Activated CD8-positive, alpha-beta memory T cell treated with anti-CD3 and anti-CD28 coated beads for 1 hour (primary cell): ENCODE data around the gene NECTIN2.
"Not testable (repeated sequence)": the region's sequence is repeated elsewhere in the genome, so short reads cannot be mapped to it uniquely, and the experiment has no call there.

Experiments used
- DNase-seq, 2 donors: peaks; one replicate each; pipeline ENCODE4 v3.0.0-alpha.2; 2020; ENCODE audit warnings: low read depth in 1 of 2; ENCODE audit errors: extremely low read depth in 1 of 2

NECTIN2 gene

DNA sequence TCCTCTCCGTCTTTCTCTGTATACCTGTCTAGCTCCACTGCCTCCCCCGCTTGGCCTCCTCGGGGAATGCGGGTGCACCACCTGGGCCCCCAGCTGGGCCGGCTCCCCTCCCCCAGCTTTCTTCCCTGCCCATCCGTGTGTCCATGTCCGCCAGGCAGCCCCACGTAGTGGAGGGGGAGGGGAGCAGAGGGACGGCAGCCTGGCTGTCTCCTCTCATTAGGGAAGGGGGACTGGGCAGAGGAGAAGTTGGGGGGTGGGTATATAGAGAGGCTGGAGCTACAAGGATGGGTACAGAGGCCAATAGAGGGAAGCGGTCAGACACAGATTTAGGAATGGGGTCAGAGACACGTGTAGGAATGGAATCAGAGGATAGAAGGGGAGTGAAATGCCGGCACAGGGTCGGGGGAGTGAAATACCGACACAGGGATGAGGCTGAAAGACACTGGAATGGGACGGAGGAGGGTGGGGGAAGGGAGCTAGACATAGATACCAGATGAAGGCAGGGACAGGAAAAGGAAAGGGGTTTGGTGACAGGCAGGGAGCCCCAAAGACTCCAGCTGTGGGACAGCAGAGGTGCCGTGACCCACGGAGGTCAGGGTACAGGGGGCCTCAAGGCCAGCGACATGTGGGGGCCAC, 2.8 kb downstream of the NECTIN2 start:
- DNase-seq = no peak

DNA sequence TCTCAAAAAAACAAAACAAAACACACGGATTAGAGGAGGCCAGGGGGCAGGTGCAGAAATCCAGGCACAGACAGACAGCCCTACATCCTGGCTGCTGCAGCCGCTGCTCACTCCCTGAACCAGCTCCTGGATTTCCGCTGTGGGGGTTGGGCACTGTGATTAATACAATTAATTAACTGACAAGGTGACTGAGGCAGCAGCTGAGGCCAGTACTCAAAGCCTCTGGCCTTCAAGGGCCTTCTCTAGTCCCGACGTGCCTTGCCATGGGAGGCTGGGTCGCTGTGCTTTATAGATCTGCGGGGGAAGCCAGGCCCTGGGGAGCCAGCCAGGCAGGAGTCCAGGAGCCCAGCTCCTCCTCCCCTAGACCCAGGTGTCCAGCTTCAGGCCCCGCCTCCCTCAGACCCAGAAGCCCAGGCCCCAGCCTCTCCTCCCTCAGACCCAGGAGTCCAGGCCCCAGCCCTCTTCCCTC, 4.6 kb downstream of the NECTIN2 start:
- no peak for DNase-seq

DNA sequence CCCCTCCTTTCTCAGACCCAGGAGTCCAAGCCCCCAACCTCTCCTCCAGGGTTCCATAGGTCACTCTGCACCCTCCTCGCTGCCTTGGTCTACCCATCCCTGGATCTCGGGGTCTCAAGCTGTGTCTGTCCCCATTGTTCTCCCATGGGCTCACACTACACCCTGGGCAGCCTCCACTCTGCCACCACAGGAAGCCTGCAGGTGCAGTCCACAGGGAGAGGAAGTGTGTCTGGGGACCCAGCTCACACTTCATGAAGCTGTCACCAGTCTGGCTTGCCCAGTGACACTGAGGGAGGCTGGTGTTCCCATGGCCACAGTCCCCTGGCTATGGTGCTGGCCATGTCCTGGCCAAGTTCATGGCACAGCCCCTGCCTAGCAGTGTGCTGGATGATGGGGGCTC, 5.3 kb downstream of the NECTIN2 start:
- DNase-seq = no peak

DNA sequence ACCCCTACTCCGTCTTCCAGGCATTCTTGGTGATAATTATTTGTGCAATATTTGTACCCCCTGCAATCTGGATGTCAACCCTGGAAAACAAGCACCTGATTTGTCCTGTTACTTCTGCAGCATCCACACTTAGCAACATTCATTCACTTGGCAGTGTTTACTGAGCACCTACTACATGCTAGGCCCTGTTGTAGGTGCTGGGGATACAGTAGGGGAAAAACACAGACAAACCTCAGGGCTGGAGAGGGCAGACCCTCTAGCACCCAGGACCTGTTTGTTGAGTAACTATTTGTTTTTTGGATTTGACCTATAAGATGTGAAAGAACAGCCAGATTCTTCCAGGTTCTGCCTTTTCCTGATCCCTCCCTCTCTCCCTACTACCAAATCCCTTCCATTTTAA, 9.5 kb downstream of the NECTIN2 start:
- no peak for DNase-seq

DNA sequence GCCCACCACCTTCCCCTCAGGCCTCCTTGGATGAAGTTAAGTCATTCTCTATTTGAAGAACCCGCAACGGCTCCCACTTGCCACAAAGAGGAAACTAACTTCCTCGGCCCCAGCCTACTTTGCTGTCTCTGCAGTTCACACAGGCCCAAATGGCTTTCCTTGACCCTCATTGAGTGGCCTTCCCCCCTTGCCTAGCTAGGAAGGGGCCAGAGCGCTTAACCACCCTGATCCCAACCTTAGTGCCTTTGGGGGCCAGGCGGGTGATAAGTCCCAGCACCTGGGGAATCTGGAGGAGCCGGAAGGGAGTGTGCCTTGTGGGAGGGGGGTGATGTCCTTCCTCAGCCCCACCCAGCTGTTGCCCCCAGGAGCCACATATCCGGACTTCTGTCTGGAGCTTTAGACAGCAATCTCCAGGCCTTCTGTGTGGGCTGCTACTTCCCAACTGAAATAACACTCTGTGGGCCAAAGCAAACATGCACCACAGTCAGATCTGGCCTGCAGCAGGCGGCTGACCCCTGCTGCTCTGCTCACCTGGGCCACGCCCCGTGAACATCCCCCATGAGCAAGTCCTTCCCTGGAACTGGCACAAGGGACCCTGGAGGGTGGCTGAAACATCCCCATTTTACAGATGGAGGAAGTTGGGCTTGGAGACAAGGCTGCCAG, 10.5 kb downstream of the NECTIN2 start:
- DNase-seq = no peak

DNA sequence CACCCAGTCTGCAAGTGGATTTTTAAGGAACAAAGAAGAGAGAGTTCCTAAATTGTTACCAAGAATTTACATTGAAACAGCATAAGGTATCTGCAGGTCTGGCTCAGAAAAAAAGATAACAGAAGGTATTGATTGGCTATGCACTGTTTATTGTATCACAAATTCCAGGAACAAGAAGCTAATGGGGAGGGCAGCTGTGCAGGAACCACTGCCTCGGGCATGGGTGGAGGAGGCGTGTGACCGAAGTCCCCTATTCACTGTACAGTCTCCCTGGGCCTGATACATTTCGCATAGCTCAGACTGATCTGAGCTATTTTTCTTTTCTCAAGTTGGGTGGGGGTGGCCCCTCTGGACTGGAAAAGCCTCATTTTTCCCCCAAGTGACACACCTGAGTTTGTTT, 11.7 kb downstream of the NECTIN2 start:
- DNase-seq = no peak

DNA sequence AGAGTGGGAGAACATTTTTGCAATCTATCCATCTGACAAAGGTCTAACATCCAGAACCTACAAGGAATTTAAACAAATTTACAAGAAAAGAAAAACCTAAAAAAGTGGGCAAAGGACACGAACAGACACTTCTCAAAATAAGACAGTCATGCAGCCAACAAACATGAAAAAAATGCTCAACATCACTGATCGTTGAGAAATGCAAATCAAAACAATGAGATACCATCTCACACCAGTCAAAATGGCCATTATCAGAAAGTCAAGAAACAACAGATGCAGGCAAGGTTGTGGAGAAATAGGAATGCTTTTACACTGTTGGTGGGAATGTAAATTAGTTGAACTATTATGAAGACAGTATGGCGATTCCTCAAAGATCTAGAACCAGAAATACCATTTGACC, 15.5 kb downstream of the NECTIN2 start:
- DNase-seq = not testable (repeated sequence)

DNA sequence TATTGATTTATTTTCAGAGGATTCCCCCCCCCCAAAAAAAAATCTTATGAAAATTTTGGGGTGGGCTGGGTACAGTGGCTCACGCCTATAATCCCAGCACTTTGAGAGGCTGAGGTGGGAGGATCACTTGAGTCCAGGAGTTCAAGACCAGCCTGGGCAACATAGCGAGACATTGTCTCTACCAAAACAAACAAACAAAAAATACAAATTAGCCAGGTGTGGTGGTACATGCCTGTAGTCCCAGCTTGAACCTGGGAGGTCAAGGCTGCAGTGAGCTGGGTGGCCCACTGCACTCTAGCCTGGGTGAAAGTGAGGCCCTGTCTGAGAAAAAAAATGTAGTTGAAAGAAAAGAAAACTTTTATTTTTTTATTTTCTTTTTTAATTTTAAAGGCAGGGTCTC, 17.9 kb downstream of the NECTIN2 start:
- DNase-seq = no peak

DNA sequence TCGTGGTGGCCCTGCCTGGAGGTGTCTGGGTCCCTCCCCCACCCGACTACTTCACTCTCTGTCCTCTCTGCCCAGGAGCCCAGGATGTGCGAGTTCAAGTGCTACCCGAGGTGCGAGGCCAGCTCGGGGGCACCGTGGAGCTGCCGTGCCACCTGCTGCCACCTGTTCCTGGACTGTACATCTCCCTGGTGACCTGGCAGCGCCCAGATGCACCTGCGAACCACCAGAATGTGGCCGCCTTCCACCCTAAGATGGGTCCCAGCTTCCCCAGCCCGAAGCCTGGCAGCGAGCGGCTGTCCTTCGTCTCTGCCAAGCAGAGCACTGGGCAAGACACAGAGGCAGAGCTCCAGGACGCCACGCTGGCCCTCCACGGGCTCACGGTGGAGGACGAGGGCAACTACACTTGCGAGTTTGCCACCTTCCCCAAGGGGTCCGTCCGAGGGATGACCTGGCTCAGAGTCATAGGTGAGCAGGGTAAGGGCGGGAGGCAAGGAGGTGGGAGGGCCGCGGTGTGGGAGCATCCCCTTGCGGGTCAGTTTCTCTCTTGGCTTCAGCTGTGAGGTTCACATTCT, 19.2 kb downstream of the NECTIN2 start:
- no peak for DNase-seq

DNA sequence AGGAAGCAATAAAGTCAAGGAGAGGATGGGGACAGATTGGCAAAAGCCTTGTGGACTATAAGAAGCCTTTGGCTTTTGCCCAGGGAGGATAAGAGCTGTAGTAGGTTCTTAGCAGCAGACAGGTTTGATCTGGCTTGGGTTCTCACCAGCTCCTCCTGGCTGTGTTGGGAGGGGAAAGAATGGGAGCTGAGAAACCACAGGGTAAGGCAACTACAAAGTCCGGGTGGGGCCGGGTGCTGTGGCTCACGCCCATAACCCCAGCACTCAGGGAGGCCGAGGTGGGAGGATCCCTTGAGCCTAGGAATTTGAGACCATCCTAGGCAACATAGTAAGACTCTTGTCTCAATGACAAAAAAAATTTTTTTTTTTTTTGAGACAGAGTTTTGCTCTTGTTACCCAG, 20.6 kb downstream of the NECTIN2 start:
- DNase-seq = no peak

DNA sequence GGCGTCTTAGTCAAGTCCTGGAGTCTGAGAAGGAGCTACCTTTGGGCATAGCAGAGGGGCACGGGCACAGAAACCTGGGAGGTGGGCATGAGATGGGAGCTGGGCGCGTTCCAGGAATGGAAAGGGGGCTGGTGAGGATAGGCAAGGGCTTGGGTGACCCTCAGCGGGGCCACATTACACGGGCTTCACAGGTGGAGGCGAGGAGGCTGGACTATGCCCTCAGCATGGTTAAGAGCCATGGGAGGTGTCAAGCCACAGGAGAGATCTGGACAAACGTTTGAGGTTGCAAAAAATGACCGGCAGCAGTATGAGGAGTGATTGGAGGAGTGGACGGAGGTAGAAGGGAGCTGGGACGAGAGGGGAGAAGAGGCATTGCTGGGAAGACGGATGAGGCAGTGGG, 21.5 kb downstream of the NECTIN2 start:
- no peak for DNase-seq

DNA sequence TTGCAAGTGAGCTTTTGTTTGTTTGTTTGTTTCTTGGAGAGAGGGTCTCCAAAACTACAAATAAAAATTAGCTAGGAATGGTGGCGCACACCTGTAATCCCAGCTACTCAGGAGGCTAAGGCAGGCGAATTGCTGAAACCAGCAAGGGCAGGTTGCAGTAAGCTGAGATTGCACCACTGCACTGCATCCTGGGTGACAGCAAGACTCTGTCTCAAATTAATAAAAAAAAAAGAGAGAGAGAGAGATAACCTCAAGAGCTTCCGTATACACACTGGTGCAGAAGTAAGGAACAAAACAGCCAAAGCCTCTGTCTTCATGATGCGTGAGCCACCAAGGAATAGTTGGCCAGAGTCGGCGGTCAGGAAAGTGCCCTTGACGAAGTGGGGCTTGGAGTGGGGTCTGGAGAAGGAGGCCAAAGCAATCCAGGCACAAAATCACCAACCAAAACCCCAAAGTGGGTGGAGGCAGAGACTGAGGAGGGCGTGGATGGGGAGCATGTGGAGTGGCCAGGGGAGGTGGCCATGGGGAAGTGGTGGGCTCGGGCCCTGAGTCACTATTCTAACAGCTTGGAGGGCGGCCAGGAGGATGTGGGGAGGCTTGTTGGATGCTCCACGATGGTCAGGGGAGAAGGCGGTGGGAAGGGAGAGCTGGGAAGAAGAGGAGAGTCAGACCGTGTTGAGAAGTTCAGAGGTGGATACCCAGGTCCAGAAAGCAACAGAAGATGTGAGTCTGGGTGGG, 23.8 kb downstream of the NECTIN2 start:
- no peak for DNase-seq

DNA sequence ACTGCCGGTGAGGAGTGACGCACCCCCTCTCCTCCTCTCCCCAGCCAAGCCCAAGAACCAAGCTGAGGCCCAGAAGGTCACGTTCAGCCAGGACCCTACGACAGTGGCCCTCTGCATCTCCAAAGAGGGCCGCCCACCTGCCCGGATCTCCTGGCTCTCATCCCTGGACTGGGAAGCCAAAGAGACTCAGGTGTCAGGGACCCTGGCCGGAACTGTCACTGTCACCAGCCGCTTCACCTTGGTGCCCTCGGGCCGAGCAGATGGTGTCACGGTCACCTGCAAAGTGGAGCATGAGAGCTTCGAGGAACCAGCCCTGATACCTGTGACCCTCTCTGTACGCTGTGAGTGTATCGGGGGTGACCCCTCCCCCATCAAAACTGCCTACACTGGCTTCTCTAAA, 25.7 kb downstream of the NECTIN2 start:
- no peak for DNase-seq

DNA sequence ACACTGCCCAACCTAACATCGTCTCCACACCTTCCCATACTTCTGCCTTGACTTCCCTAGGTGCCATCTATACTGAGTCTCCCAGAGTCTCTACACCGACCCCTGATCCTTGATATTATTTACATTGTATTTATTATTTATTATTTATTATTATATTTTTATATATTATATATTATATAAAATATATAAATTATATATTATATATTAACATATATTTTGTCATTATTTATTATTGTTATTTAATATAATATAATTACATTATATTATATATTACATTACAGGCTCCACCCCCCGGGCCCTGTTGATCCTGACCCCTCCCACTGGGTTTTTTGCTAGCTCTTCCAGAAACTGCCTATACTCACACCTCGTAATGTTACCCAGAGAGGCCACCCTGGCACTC, 26.6 kb downstream of the NECTIN2 start:
- DNase-seq = no peak

DNA sequence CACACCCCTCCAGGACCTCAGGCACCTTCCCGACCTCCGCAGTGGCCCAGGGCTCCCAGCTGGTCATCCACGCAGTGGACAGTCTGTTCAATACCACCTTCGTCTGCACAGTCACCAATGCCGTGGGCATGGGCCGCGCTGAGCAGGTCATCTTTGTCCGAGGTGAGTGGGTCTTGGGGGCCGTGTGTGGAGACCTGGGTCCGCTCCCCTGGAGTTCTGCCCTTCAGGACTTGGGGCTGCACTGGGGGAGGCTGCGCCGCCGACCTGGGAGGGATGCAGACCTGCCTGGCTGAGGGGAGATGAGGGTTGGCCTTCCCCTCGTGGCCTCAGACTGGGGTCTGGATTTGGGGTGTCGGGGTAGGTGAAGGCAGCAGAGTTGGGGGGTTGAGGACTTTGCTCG, 28.2 kb downstream of the NECTIN2 start:
- DNase-seq = no peak

DNA sequence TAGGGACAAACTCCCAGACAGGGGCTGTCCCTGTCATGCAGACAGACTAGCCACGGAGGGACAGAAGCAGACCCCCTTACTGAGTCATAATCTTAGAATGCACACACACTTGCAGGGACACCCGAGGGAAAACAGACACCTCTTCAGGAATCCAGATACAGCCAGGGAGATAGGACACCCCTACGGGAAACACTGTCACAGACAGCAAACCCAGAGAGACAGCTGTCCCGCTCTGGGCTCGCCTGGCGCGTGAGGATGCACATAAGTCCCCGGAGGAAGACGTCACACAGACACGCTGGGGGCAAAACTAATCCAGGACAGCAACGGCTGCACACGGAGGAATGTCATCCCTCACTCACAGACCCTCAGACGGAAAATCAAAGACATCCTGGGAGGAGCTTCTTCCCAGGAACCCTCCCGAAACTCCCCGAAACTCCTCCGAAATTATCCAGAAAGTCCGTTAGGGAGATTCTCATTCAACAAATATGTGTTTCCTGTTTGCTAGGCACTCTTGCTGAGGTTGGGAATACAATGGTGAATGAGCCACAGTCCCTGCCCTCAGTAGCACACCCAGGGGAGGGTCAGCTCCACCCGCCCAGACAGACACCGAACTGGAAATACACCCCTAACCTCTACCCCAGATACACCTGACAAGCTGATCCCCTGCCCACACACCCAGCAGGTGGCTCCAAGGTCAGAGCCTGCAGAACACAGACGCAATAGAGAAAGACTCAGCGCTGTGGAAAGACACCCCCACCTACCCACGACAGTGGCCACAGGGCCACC, 29.8 kb downstream of the NECTIN2 start:
- no peak for DNase-seq

DNA sequence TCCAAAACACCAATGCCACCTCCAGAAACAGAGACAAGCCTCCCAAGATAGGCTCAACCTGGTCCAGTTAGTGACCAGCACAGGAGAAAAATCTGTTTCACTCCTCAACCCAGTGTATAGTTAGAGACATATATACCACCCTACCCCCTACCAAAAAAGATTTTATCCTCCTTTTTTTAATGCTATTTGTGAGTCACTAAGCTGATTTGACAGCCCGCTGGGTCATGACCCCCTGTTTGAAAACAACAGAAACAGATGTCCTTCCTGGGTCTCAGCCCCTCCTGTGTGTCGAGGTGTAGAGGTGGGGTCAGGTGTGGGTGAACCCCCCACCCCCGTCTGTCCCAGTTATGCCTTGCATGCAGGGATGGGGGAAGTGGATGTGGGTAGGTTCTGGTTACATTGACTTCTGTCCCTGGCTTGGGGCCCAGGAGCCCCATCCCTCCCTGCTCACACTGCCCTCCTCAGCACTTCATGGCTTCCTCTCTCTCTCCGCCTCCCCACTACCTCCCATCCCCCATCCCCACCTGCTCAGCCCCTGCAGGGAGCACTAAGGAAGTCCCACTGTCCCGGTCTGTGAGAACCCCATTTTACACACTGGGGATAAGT, 30.9 kb downstream of the NECTIN2 start:
- no peak for DNase-seq

DNA sequence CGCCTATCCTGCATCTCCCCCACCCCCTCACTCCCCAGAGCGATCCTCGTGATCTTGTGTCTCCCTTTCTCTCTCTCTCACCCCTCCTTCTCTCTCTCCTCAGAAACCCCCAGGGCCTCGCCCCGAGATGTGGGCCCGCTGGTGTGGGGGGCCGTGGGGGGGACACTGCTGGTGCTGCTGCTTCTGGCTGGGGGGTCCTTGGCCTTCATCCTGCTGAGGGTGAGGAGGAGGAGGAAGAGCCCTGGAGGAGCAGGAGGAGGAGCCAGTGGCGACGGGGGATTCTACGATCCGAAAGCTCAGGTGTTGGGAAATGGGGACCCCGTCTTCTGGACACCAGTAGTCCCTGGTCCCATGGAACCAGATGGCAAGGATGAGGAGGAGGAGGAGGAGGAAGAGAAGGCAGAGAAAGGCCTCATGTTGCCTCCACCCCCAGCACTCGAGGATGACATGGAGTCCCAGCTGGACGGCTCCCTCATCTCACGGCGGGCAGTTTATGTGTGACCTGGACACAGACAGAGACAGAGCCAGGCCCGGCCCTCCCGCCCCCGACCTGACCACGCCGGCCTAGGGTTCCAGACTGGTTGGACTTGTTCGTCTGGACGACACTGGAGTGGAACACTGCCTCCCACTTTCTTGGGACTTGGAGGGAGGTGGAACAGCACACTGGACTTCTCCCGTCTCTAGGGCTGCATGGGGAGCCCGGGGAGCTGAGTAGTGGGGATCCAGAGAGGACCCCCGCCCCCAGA, 32.2 kb downstream of the NECTIN2 start:
- DNase-seq = no peak

DNA sequence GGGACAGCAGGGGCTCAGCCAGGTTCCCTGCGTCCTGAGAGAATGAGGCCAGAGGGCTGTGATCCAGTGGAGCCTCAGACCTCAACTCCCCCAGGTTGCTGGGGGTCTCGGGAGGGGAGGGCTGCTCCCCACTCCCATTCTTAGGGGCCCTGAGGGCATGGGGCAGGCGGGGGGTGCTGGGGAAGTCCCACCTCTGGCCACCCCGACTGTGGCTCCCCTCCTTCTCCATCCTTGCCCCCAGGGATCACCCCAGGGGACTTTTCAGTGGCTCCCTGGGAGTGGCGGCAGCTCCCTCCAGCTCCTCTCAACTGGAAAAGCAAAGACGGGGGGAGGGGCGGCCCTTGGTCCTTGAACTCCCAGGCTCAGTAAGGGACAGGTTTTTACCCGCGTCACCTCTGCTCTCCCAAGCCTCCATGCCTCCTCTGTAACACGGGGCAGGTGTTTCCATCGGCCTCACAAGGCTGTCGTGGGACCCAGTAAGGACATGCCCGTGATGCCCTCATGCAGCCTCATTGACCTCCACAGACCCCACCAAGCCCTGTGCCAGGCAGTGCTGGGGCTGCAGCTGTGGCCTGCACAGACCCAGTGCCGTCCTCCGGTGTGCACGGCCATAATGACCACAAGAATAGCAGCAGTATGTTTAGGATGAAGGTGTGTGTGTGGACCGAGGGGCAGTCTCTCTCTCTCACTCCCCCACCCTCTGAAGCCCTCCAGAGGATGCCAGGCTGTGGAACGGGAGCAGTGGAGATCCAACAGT, 33.4 kb downstream of the NECTIN2 start:
- DNase-seq = no peak
